ENCODE data around the gene GLIPR2. TPM values are rescaled to one million over a fixed set of nuclear protein-coding genes. Genes with fewer than 3 reads are reported as not detected.

Gene GLIPR2
- polyA plus RNA-seq, 1 donor (not counting 4 experiments of a cell fraction or from before 2014, with no cell fraction given), result 3.7 TPM

GRCh38 chr9:36140086-36141084, 3.9 kb downstream of the GLIPR2 start:
- H3K4me2 ChIP-seq (ENCODE audit: control insufficient read depth, extremely low read depth, insufficient read depth, low read depth, low read length), result no peak overlapping the region
- no peak overlapping the region for H2AFZ ChIP-seq (ENCODE audit: control insufficient read depth, low read length)
- peaks cover 5% of the 10 kb centered on the region for H3K4me1 ChIP-seq (ENCODE audit: control insufficient read depth, extremely low read depth, insufficient read depth, low read length)
- H3K4me3 ChIP-seq (ENCODE audit: control insufficient read depth in 2 of 3, extremely low read depth in 1 of 3, insufficient read depth in 2 of 3, low read depth in 1 of 3, low read length in 3 of 3), result no peak overlapping the region
- no peak for FAIRE-seq
- no peaks in the 10 kb centered on the region for H3K79me2 ChIP-seq (ENCODE audit: control insufficient read depth, insufficient read depth, low read length)
- no peak for DNase-seq (ENCODE audit: low read depth, low spot score)
- no peaks in the 10 kb centered on the region for H3K9me3 ChIP-seq (ENCODE audit: control insufficient read depth, low read depth, low read length)
- dilution Hi-C loops (cut with MboI; ENCODE audit: extremely low pct_ligation_motif_present, low sequenced_read_pairs), result loop anchor here (10.0 kb wide), 1 partner anchor 54 kb away; the partner anchor contains the start of gene CLTA
- no peak overlapping the region for H3K27ac ChIP-seq (ENCODE audit: control insufficient read depth, insufficient read depth, low read length)
- H3K9ac ChIP-seq (ENCODE audit: control insufficient read depth, extremely low read depth, insufficient read depth, low read length), result no peak overlapping the region
- no peaks in the 10 kb centered on the region for H4K20me1 ChIP-seq (ENCODE audit: control insufficient read depth, extremely low read depth, insufficient read depth, low read length)
- TF ChIP-seq CTCF (optimal IDR thresholded peaks at IDR 0.05 in 1 of 3, IDR thresholded peaks at IDR 0.05 in 1 of 3, conservative IDR thresholded peaks at IDR 0.05 in 1 of 3; ENCODE audit: extremely low read depth in 1 of 3, insufficient read depth in 2 of 3, low read length in 3 of 3), result no peak
- TF ChIP-seq EZH2 (IDR thresholded peaks at IDR 0.05; ENCODE audit: low read length), result no peak
- H3K36me3 ChIP-seq (ENCODE audit: control insufficient read depth in 2 of 2, extremely low read depth in 1 of 2, insufficient read depth in 2 of 2, low read length in 2 of 2), result no peaks in the 10 kb centered on the region
- no peaks in the 10 kb centered on the region for H3K9me1 ChIP-seq (ENCODE audit: control insufficient read depth, extremely low read depth, insufficient read depth, low read length)
- H3K27me3 ChIP-seq (ENCODE audit: control insufficient read depth, extremely low read depth, insufficient read depth, low read length), result peaks cover 25% of the 10 kb centered on the region

- H3K79me2 ChIP-seq (ENCODE audit: control insufficient read depth, insufficient read depth, low read length), result no peaks in the 10 kb centered on the region
- H3K4me1 ChIP-seq (ENCODE audit: control insufficient read depth, extremely low read depth, insufficient read depth, low read length), result no peaks in the 10 kb centered on the region
- H3K4me3 ChIP-seq (ENCODE audit: control insufficient read depth in 2 of 3, extremely low read depth in 1 of 3, insufficient read depth in 2 of 3, low read depth in 1 of 3, low read length in 3 of 3), result no peak overlapping the region
- TF ChIP-seq CTCF (optimal IDR thresholded peaks at IDR 0.05 in 1 of 3, IDR thresholded peaks at IDR 0.05 in 1 of 3, conservative IDR thresholded peaks at IDR 0.05 in 1 of 3; ENCODE audit: extremely low read depth in 1 of 3, insufficient read depth in 2 of 3, low read length in 3 of 3) (peak; percentile 31 to 49 (median 36)), EZH2 (IDR thresholded peaks at IDR 0.05; ENCODE audit: low read length) (no peak)
- H4K20me1 ChIP-seq (ENCODE audit: control insufficient read depth, extremely low read depth, insufficient read depth, low read length), result no peaks in the 10 kb centered on the region
- H3K4me2 ChIP-seq (ENCODE audit: control insufficient read depth, extremely low read depth, insufficient read depth, low read depth, low read length), result no peak overlapping the region
- no peaks in the 10 kb centered on the region for H3K9me1 ChIP-seq (ENCODE audit: control insufficient read depth, extremely low read depth, insufficient read depth, low read length)
- no peak overlapping the region for H3K27ac ChIP-seq (ENCODE audit: control insufficient read depth, insufficient read depth, low read length)
- no peak for FAIRE-seq
- H2AFZ ChIP-seq (ENCODE audit: control insufficient read depth, low read length), result no peak overlapping the region
- H3K9me3 ChIP-seq (ENCODE audit: control insufficient read depth, low read depth, low read length), result no peaks in the 10 kb centered on the region
- no peak overlapping the region for H3K9ac ChIP-seq (ENCODE audit: control insufficient read depth, extremely low read depth, insufficient read depth, low read length)
- H3K27me3 ChIP-seq (ENCODE audit: control insufficient read depth, extremely low read depth, insufficient read depth, low read length), result peaks cover 18% of the 10 kb centered on the region
- H3K36me3 ChIP-seq (ENCODE audit: control insufficient read depth in 2 of 2, extremely low read depth in 1 of 2, insufficient read depth in 2 of 2, low read length in 2 of 2), result no peaks in the 10 kb centered on the region
- no peak for DNase-seq (ENCODE audit: low read depth, low spot score)
- dilution Hi-C loops (cut with MboI; ENCODE audit: extremely low pct_ligation_motif_present, low sequenced_read_pairs), result loop anchor here (10.0 kb wide), 1 partner anchor 54 kb away; the partner anchor contains the start of gene CLTA
Observed at GRCh38 chr9:36141288-36141687, 4.8 kb downstream of the GLIPR2 start.

Data from keratinocyte (primary cell).